HEK293 (cell line): ENCODE data around the gene PRR11.

Experiments used
- ZBTB1 ChIP-seq: fragments of 450-650 bp; formaldehyde crosslinking; IDR thresholded peaks from 2 replicates; pipeline ENCODE4 v1.5.1; 2016; ENCODE audit warnings: missing biosample characterization, missing genetic modification characterization
- ZNF140 ChIP-seq: fragments of 450-650 bp; formaldehyde crosslinking; IDR thresholded peaks from 2 replicates; pipeline ENCODE4 v1.5.1; 2016; ENCODE audit warnings: missing biosample characterization, missing genetic modification characterization
- ZNF670 ChIP-seq: fragments of 450-650 bp; formaldehyde crosslinking; IDR thresholded peaks from 2 replicates; pipeline ENCODE4 v1.5.1; 2016; ENCODE audit warnings: missing biosample characterization, missing genetic modification characterization, low read depth

- TF ChIP-seq ZBTB1 (no peak), ZNF140 (tag by site-specific recombination) (no peak), ZNF670 (tag by site-specific recombination) (no peak)
These were observed 12.0 kb downstream of the PRR11 start for GRCh38 chr17:59167571-59168001.
